ENCODE results near the gene C13orf46.

Gene C13orf46

GRCh38 chr13:113903912-113904311, 70.0 kb downstream of the C13orf46 start:
- H2BK120ac ChIP-seq (ENCODE audit: low read depth, low read length) = no peak overlapping the region
- no peak overlapping the region for H4K8ac ChIP-seq (ENCODE audit: low read depth, low read length)
- H3K79me1 ChIP-seq (ENCODE audit: low read length) = no peaks in the 10 kb centered on the region
- no peak overlapping the region for H3K4ac ChIP-seq (ENCODE audit: low read depth, low read length)
- H3K27me3 ChIP-seq (ENCODE audit: insufficient read depth, low read length, poor library complexity) = no peaks in the 10 kb centered on the region
- no peaks in the 10 kb centered on the region for H3K36me3 ChIP-seq (ENCODE audit: control insufficient read depth, insufficient read depth, low read length)
- H3K27ac ChIP-seq (ENCODE audit: low read depth, low read length) = no peak overlapping the region
- H3K18ac ChIP-seq (ENCODE audit: low read length) = no peak overlapping the region
- DNase-seq = no peak
- no peak overlapping the region for H3K56ac ChIP-seq (ENCODE audit: low read length)
- no peak overlapping the region for H4K5ac ChIP-seq (ENCODE audit: low read length)
- H3K23ac ChIP-seq (ENCODE audit: low read length) = no peak overlapping the region
- H2BK15ac ChIP-seq (replicated peaks; ENCODE audit: low read depth) = no peak overlapping the region
- H3K4me3 ChIP-seq (ENCODE audit: low read length) = no peak overlapping the region
- no CpG with 5 or more reads among the region's 9 CpGs for WGBS (ENCODE audit: extremely low coverage, insufficient coverage, low lambda C conversion rate)
- H3K4me2 ChIP-seq (ENCODE audit: low read length) = no peak overlapping the region
- no peak overlapping the region for H2BK5ac ChIP-seq (ENCODE audit: low read length)
- no peaks in the 10 kb centered on the region for H3K79me2 ChIP-seq (ENCODE audit: control insufficient read depth, insufficient read depth, low read length)
- H3K4me1 ChIP-seq (ENCODE audit: control insufficient read depth, low read depth, low read length) = no peaks in the 10 kb centered on the region
- no peak overlapping the region for H2AK5ac ChIP-seq (ENCODE audit: low read length)
- H3K9ac ChIP-seq (ENCODE audit: low read length) = no peak overlapping the region

Data from mesendoderm (in vitro differentiated cells).